ENCODE results near the gene KRTAP6-2. TPM values are rescaled to one million over a fixed set of nuclear protein-coding genes. Genes with fewer than 3 reads are reported as not detected.

KRTAP6-2 gene
- total and polyA plus RNA-seq, 2 donors (not counting 1 experiment from before 2014, with no cell fraction given) = not detected

- ChIA-PET POLR2A (no interaction called here), CTCF (no interaction called here)
- H3K27me3 Mint-ChIP-seq = no peaks in the 10 kb centered on the region
- H3K27me3 ChIP-seq (replicated peaks in 1 of 4; ENCODE audit: control extremely low read depth in 1 of 4, control insufficient read depth in 3 of 4, insufficient read depth in 4 of 4, low read length in 3 of 4) = no peaks in the 10 kb centered on the region
- H3K79me2 ChIP-seq (ENCODE audit: control insufficient read depth, insufficient read depth, low read length) = no peaks in the 10 kb centered on the region
- no peak overlapping the region for H3K9ac ChIP-seq (ENCODE audit: low read length)
- no peaks in the 10 kb centered on the region for H3K4me1 ChIP-seq (ENCODE audit: control insufficient read depth in 2 of 2, insufficient read depth in 2 of 2, low read length in 2 of 2)
- H3K36me3 ChIP-seq (replicated peaks in 1 of 2; ENCODE audit: control extremely low read depth in 1 of 2, control insufficient read depth in 1 of 2, extremely low read depth in 1 of 2, insufficient read depth in 2 of 2, low read length in 1 of 2) = no peaks in the 10 kb centered on the region
- no peak overlapping the region for H3K4me3 ChIP-seq (ENCODE audit: control extremely low read depth in 1 of 5, extremely low read depth in 1 of 5, insufficient read depth in 1 of 5, low read depth in 2 of 5, low read length in 4 of 5)
- H3K9me3 Mint-ChIP-seq (ENCODE audit: insufficient read depth) = peaks cover 9% of the 10 kb centered on the region
- no peak overlapping the region for H3K27ac ChIP-seq (ENCODE audit: low read length in 2 of 2)
- no peak overlapping the region for H3K27ac Mint-ChIP-seq
- H3K4me1 Mint-ChIP-seq = no peaks in the 10 kb centered on the region
- 88% methylated on average over 1 of the region's 2 CpGs for WGBS (ENCODE audit: insufficient coverage)
- no peak overlapping the region for H3K4me3 Mint-ChIP-seq
- H3K4me2 ChIP-seq (replicated peaks; ENCODE audit: low read depth, low read length, poor library complexity, severe bottlenecking) = no peak overlapping the region
- intact Hi-C loops (cut with micrococcal nuclease) = no loop called here
- TF ChIP-seq EZH2 (IDR thresholded peaks at IDR 0.05; ENCODE audit: borderline replicate concordance, insufficient read depth, low read depth, low read length, poor library complexity, severe bottlenecking) (no peak), CTCF (IDR thresholded peaks at IDR 0.05) (no peak)
- H2AFZ ChIP-seq (ENCODE audit: insufficient read depth, low read depth, low read length, poor library complexity, severe bottlenecking) = no peak overlapping the region
- no peak for ATAC-seq (ENCODE audit: low read depth)
- H3K9me3 ChIP-seq (ENCODE audit: control extremely low read depth in 1 of 3, control insufficient read depth in 2 of 3, insufficient read depth in 1 of 3, low read length in 2 of 3) = peaks cover 0 to 3% (median 0%) of the 10 kb centered on the region in 3 donors
- H4K20me1 ChIP-seq (ENCODE audit: control insufficient read depth, insufficient read depth, low read length, poor library complexity, severe bottlenecking) = no peaks in the 10 kb centered on the region
- no peak for DNase-seq
Observed at GRCh38 chr21:30612132-30612531, 13.4 kb upstream of the KRTAP6-2 start.

GRCh38 chr21:30605968-30606367 lies 7.3 kb upstream of the KRTAP6-2 start:
- ChIA-PET CTCF (no interaction called here), POLR2A (no interaction called here)
- Histone ChIP-seq H3K4me2 (replicated peaks; ENCODE audit: low read depth, low read length, poor library complexity, severe bottlenecking) (no peak overlapping the region), H3K27ac (ENCODE audit: low read length in 2 of 2) (no peak overlapping the region), H3K79me2 (ENCODE audit: control insufficient read depth, insufficient read depth, low read length) (no peaks in the 10 kb centered on the region), H2AFZ (ENCODE audit: insufficient read depth, low read depth, low read length, poor library complexity, severe bottlenecking) (no peak overlapping the region), H3K4me3 (ENCODE audit: control extremely low read depth in 1 of 5, extremely low read depth in 1 of 5, insufficient read depth in 1 of 5, low read depth in 2 of 5, low read length in 4 of 5) (no peak overlapping the region), H4K20me1 (ENCODE audit: control insufficient read depth, insufficient read depth, low read length, poor library complexity, severe bottlenecking) (no peaks in the 10 kb centered on the region), H3K4me1 (ENCODE audit: control insufficient read depth in 2 of 2, insufficient read depth in 2 of 2, low read length in 2 of 2) (no peaks in the 10 kb centered on the region), H3K36me3 (replicated peaks in 1 of 2; ENCODE audit: control extremely low read depth in 1 of 2, control insufficient read depth in 1 of 2, extremely low read depth in 1 of 2, insufficient read depth in 2 of 2, low read length in 1 of 2) (no peaks in the 10 kb centered on the region), H3K9me3 (ENCODE audit: control extremely low read depth in 1 of 3, control insufficient read depth in 2 of 3, insufficient read depth in 1 of 3, low read length in 2 of 3) (no peaks in the 10 kb centered on the region), H3K9ac (ENCODE audit: low read length) (no peak overlapping the region), H3K27me3 (replicated peaks in 1 of 4; ENCODE audit: control extremely low read depth in 1 of 4, control insufficient read depth in 3 of 4, insufficient read depth in 4 of 4, low read length in 3 of 4) (no peaks in the 10 kb centered on the region)
- H3K27ac Mint-ChIP-seq = no peak overlapping the region
- DNase-seq (no peak), ATAC-seq (ENCODE audit: low read depth) (no peak)
- no peaks in the 10 kb centered on the region for H3K27me3 Mint-ChIP-seq
- H3K9me3 Mint-ChIP-seq (ENCODE audit: insufficient read depth) = peaks cover 7% of the 10 kb centered on the region
- WGBS (ENCODE audit: insufficient coverage) = 77% methylated on average over 2 of the region's 2 CpGs
- H3K4me3 Mint-ChIP-seq = no peak overlapping the region
- intact Hi-C loops (cut with micrococcal nuclease) = no loop called here
- no peak for TF ChIP-seq CTCF (IDR thresholded peaks at IDR 0.05)
- TF ChIP-seq EZH2 (IDR thresholded peaks at IDR 0.05; ENCODE audit: borderline replicate concordance, insufficient read depth, low read depth, low read length, poor library complexity, severe bottlenecking) = no peak
- no peaks in the 10 kb centered on the region for H3K4me1 Mint-ChIP-seq
